ENCODE data around the gene CELA1. TPM values are rescaled to one million over a fixed set of nuclear protein-coding genes. Genes with fewer than 3 reads are reported as not detected.

Gene CELA1
- total RNA-seq, 1 donor from 2014 or later, result not detected

DNA sequence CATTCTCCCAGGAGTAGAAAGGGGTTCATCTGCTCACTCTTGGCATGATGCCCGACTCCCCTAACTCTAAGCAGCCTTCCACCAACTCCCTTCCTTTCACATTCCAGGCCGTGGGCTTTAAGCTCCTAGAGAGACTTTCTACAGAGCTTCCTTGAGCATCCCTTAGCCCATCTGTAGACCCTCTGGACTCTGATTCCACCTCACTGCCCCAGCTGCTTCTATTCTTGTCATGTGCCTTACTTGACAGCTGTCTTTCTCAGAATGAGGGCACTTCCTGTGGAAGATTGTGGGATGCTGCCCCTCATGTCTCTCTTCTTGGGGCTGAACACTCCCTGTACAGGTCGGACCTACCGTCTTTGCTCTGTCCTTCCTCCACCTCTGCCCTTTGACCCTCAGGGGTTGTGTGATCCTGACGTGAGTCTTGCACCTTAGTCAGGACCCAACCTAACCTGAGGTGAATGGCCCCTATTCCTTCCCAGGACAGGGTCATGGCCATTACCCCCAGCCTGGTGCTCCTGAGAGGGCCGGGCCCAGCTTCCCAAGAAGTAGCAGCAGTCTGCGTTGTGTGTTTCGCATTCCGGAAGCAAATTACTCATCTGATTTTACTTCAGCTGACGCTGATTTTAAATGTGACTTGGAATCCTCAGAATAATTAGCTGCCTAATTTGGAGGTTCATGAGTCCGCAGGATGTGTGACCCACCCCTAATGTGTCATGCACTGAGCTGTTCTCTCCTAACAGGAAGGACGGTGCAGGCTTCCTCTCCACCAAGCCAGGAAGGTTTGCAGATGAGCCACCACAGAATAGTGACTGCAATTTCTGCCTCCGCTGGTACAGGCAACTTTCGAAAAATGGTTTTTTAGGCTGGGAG lies 47.4 kb upstream of the CELA1 start:
- Mint-ChIP-seq H3K27me3 (ENCODE audit: low read depth, unreplicated experiment) (no peaks in the 10 kb centered on the region), H3K4me1 (ENCODE audit: low read depth, unreplicated experiment) (peaks cover 27% of the 10 kb centered on the region), H3K4me3 (ENCODE audit: unreplicated experiment) (peak overlapping the region; percentile 28), H3K36me3 (ENCODE audit: low read depth, unreplicated experiment) (no peaks in the 10 kb centered on the region), H3K9me3 (ENCODE audit: unreplicated experiment) (no peaks in the 10 kb centered on the region), H3K27ac (ENCODE audit: unreplicated experiment) (peak overlapping the region; percentile 75)
- TF ChIP-seq EZH2 (IDR thresholded peaks at IDR 0.05; ENCODE audit: insufficient read depth, low read length) (no peak), CTCF (IDR thresholded peaks at IDR 0.05; ENCODE audit: insufficient read depth, low read depth, low read length) (no peak)
- peak overlapping the region; percentile 51 for H3K9ac ChIP-seq (ENCODE audit: low read length)
- no peaks in the 10 kb centered on the region for H3K36me3 ChIP-seq (ENCODE audit: insufficient read depth, low read length)
- DNase-seq (ENCODE audit: low read depth) (peak; percentile 93), FAIRE-seq (peak; percentile 56)
- no peaks in the 10 kb centered on the region for H3K9me3 ChIP-seq (ENCODE audit: insufficient read depth, low read depth, low read length)
- no peaks in the 10 kb centered on the region for H4K20me1 ChIP-seq (ENCODE audit: insufficient read depth, low read length)
- H3K27me3 ChIP-seq (ENCODE audit: insufficient read depth, low read length), result no peaks in the 10 kb centered on the region
- no peaks in the 10 kb centered on the region for H3K79me2 ChIP-seq (ENCODE audit: insufficient read depth, low read length)
- H3K4me2 ChIP-seq (ENCODE audit: low read length), result peak overlapping the region; percentile 59
- peak overlapping the region; percentile 52 for H3K27ac ChIP-seq (ENCODE audit: low read depth, low read length)
- peak overlapping the region; percentile 36 for H2AFZ ChIP-seq (ENCODE audit: low read depth, low read length)
- peaks cover 37% of the 10 kb centered on the region for H3K4me1 ChIP-seq (ENCODE audit: insufficient read depth, low read length)
- no peak overlapping the region for H3K4me3 ChIP-seq (ENCODE audit: insufficient read depth, low read depth, low read length)

DNA sequence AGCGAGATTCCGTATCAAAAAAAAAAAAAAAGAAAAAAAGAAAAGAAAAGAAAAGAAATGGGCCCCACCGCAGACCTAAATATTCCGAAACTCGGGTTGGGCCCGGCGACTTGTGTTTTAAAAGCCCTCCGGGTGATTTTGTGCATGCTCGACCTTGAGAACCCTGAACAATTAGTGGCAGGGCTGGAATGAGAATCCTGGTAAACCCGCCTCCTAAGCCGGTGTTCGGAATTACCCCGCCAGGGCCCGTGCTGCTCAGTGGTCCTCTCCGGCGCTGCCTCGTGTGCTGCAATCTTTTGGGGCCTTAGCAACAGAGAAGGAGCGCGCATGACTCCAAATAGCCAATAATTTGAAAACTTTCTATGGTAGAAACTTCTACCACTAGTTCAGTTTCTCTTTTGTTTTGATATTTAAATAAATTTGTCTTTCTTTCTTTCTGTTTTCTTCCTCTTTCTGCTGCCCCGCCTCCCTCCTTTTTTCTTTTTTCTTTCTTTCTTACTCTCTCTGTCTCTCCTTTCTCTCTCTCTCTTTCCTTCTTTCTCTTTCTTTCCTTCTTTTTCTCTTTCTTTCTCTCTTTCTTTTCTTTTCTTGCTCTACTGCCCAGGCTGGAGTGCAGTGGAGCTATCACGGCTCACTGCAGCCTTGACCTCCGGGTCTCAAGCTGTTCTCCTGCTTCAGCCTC lies 46.2 kb upstream of the CELA1 start:
- Histone ChIP-seq H3K36me3 (ENCODE audit: insufficient read depth, low read length) (no peaks in the 10 kb centered on the region), H3K27ac (ENCODE audit: low read depth, low read length) (no peak overlapping the region), H3K79me2 (ENCODE audit: insufficient read depth, low read length) (no peaks in the 10 kb centered on the region), H3K4me1 (ENCODE audit: insufficient read depth, low read length) (peaks cover 48% of the 10 kb centered on the region), H3K27me3 (ENCODE audit: insufficient read depth, low read length) (no peaks in the 10 kb centered on the region), H2AFZ (ENCODE audit: low read depth, low read length) (no peak overlapping the region), H3K9ac (ENCODE audit: low read length) (no peak overlapping the region), H3K4me2 (ENCODE audit: low read length) (peak overlapping the region; percentile 87), H3K9me3 (ENCODE audit: insufficient read depth, low read depth, low read length) (no peaks in the 10 kb centered on the region), H3K4me3 (ENCODE audit: insufficient read depth, low read depth, low read length) (peak overlapping the region; percentile 22), H4K20me1 (ENCODE audit: insufficient read depth, low read length) (no peaks in the 10 kb centered on the region)
- Mint-ChIP-seq H3K27me3 (ENCODE audit: low read depth, unreplicated experiment) (no peaks in the 10 kb centered on the region), H3K4me1 (ENCODE audit: low read depth, unreplicated experiment) (peaks cover 38% of the 10 kb centered on the region), H3K27ac (ENCODE audit: unreplicated experiment) (peak overlapping the region; percentile 72), H3K36me3 (ENCODE audit: low read depth, unreplicated experiment) (no peaks in the 10 kb centered on the region), H3K9me3 (ENCODE audit: unreplicated experiment) (no peaks in the 10 kb centered on the region), H3K4me3 (ENCODE audit: unreplicated experiment) (peak overlapping the region; percentile 84)
- FAIRE-seq, result no peak
- TF ChIP-seq EZH2 (IDR thresholded peaks at IDR 0.05; ENCODE audit: insufficient read depth, low read length), result no peak
- TF ChIP-seq CTCF (IDR thresholded peaks at IDR 0.05; ENCODE audit: insufficient read depth, low read depth, low read length), result no peak
- DNase-seq (ENCODE audit: low read depth), result peak; percentile 39
